ENCODE measurements around the gene CORO7.
"Not testable (repeated sequence)": the region's sequence is repeated elsewhere in the genome, so short reads cannot be mapped to it uniquely, and the experiment has no call there.

CORO7 gene

DNA sequence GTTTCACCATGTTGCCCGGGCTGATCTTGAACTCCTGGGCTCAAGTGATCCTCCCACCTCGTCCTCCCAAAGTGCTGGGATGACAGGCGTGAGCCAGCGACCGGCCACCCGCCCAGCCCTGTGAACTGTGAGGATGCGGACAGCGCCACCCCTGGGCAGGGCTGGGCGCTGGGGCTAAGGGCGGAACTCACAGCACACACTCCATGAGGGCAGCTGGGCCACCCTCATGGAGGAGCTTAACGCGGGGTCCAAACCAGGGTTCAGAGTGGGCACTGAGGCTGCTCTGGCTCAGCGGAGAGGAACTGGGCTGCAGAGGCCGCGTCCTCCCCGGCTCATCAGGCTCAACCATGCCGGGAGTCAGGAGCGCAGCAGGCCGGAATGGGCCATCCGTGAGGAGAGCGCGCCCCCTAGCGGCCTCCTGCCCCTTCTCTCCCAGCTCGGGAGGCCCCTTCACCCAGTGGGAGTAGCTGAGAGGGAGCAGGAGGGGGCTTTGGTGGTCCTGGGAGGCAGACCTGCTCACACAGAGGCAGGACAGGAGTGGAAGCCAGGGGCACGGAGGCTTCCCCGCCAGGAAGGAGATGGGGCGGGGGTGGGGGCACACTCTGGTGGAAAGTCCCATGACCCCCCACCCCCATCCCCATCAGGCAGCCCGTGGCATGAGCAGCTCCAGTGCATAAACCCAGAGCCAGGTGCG is 13.8 kb downstream of the CORO7 start:
- DNase-seq (ENCODE audit: low read depth, low spot score): no peak

DNA sequence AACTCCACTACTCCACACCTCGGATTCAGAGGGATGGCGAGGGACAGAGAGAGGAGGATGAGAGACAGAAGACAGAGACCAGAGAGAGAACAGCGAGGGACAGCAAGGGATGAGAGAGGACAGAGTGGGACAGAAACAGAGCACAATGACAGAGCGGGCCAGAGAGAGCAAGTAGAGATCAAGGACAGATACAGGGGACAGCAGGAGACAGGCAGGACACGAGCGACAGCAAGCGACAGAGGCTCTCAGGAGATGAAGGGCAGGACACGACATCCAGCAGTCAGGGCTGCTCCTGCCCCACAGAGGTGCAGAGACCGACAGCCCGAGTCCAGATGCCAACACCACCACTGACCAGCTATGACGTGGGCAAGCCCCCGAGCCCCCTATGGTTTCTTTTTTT is 14.9 kb downstream of the CORO7 start:
- DNase-seq (ENCODE audit: low read depth, low spot score): no peak

DNA sequence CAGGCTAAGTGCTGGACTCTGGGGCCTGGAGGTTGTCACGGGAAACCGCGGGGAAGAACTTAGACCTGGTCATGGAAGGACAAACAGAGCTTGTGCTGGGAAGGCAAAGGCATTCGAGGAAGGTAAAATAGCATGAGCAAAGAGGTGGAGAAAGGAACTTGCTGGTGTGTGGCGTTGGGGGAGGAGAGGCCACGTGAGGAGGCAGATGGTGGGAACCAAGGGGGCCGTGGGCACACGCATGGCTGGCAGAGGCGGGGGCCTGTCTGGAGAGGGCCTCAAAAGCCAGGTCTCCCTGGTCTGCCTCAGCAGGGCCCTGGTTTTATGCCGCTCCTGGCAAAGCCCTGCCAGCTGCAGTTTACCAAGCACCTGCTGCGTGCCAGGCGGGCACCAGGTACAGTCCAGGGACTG is 15.3 kb downstream of the CORO7 start:
- DNase-seq (ENCODE audit: low read depth, low spot score): no peak

DNA sequence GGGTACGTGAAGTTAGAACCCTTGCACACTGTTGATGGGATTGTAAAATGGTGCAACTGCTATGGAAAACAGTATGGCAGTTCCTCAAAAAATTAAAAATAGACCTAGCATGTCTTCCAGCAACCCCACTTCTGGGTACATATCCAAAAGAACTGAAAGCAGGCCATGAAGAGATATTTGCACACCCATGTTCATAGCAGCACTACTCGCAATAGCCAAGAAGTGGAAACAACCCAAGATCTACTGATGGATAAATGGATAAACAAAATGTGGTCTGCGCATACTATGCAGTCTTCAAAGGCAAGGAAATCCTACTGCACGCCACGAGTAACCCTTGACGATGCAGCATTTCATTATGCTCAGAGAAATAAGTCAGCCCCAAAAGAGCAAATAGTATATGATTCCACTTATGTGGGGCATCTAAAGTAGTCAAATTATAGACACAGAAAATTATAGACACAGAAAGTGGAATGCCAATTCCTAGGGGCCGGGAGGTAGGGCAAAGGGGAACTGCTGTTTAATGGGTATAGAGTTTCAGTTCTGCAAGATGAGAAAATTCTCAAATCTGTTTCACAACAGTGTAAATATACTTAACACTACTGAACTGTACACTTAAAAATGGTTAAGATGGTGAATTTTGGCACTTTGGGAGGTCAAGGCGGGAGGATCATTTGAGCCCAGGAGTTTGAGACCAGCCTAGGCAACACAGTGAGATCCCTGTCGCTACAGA is 17.2 kb downstream of the CORO7 start:
- no peak for DNase-seq (ENCODE audit: low read depth, low spot score)

DNA sequence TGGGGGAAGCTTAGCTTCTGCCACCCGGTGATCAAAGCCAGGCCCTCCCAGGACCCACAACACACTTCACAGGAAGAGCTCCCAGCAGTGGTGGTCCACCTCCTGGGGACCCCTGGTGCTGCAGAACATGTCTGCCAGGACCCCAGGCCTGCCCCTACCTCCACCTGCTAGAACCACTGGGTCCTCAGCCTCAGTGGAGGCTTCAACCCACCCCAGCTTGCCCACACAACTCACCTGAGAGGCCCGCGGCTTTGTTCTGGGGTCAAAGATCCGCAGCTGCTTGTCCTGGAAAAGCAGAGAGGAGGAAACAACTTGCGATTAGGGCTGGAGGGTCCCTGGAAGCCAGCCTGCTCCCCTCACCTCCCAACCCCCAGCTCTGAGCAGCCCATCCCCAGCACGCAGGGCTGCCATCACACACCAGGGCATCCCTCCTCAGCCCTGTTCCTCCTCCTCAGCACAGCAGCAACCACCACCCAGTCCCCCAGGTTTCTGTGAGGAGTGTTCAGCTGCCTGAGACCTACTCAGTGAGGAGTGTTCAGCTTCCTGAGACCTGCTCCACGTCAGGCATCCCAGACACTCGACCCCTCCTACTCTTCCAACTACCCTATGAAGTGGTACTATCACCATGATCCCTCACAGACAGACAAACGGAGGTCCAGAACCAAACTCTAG is 21.2 kb downstream of the CORO7 start:
- no peak for DNase-seq (ENCODE audit: low read depth, low spot score)

DNA sequence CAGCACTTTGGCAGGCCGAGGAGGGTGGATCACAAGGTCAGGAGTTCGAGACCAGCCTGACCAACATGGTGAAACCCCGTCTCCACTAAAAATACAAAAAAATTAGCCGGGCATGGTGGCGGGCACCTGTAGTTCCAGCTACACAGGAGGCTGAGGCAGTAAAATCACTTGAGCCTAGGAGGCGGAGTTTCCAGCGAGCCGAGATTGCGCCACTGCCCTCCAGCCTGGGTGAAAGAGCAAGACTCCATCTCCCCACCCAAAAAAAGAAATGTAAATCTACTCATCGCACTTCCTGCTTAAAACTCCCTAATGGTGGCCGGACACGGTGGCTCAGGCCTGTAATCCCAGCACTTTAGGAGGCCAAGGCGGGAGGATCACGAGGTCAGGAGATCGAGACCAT is 22.5 kb downstream of the CORO7 start:
- DNase-seq (ENCODE audit: low read depth, low spot score): not testable (repeated sequence)

DNA sequence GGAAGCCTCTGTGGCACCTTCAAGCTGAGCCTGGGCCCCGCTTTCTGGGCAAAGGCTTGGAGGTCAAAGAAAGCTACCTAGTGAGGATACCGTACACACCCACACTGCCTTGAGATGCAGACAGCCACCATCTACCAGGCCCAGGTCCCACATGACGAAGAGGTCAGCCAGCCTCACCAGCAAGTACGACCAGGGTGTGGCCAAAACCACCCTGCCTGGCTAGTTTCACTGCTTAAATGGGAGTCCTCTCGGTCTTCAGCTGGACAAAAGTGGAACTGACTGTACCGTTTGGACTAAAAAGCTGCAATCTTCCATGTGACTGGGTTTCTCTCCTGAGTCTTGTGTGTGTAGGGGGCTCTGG is 23.2 kb downstream of the CORO7 start:
- DNase-seq (ENCODE audit: low read depth, low spot score): no peak

DNA sequence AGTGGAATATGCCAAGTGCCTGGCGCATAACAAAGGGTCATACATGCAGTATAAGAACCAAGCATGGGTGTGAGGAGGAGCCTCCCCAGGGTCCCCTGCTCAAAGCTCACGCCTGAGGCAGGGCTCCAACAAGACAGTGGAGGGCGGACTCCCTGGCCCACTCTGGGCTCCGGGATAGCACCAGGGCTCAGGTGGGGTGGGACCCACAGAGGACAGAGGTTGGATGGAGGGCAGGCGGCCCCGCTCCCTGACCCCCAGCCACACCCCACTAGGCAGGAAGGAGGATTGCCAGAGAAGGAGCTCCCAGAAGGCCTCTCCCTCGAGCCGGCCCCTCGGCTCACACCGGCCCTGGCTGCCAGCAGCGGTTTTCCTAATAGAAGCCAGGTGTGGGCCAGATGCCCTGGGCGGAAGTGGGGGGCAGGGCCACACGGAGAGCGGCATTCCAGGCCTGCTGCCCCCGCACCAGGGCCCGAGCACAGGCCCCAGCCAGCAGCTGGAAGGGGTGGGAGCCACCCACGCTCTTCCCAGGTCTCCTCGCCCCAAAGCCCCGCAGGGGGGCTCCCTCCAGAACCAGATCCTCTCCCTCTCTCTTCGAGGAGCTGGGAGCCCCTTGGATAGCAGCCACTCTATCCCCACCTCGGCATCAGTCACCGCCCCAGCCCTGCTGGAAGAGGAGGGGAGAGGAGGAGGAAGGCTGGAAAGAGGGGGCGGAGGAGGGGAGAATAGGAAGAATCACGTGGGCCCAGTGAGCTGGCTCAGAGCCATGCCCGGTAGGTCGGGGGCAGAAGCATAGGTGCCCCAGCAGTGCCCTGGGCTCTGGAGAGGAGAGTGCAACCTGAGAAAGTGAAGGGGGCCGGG is 23.8 kb downstream of the CORO7 start:
- DNase-seq (ENCODE audit: low read depth, low spot score): no peak

DNA sequence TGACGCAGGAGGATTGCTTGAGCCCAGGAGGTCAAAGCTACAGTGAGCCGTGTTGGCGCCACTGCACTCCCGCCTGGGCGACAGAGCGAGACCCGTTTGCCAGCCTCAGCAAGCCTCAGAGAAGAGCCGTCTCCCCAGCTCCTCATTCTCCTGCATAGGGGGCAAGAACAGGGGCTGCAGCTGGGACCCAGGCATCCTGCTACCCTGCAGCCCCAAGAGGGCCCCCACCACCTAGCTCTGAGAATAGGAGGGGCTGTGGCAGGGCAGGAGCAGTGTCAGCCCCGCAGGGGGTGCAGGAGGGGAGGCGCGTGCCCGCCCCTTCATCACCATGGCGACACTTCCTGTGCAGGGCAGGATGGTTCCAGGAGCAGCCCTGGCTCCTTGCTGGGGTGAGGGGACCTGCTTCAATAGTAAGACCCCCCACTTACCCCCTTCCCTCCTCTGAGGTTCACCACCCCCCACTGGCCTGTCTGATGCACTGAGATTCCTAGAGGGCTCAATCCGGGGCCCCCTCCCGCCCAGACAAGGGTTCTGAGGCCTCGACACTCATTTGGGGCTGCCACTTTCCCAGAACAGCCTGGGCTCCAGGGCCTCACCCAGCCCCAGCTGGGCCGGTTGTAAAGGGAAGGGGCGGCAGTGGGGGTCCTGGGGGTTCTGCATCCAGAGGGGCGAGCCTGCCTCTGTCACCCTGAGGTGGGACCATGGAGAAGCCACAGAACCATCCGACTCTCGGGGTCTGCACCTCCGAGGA is 24.6 kb downstream of the CORO7 start:
- DNase-seq (ENCODE audit: low read depth, low spot score): no peak

DNA sequence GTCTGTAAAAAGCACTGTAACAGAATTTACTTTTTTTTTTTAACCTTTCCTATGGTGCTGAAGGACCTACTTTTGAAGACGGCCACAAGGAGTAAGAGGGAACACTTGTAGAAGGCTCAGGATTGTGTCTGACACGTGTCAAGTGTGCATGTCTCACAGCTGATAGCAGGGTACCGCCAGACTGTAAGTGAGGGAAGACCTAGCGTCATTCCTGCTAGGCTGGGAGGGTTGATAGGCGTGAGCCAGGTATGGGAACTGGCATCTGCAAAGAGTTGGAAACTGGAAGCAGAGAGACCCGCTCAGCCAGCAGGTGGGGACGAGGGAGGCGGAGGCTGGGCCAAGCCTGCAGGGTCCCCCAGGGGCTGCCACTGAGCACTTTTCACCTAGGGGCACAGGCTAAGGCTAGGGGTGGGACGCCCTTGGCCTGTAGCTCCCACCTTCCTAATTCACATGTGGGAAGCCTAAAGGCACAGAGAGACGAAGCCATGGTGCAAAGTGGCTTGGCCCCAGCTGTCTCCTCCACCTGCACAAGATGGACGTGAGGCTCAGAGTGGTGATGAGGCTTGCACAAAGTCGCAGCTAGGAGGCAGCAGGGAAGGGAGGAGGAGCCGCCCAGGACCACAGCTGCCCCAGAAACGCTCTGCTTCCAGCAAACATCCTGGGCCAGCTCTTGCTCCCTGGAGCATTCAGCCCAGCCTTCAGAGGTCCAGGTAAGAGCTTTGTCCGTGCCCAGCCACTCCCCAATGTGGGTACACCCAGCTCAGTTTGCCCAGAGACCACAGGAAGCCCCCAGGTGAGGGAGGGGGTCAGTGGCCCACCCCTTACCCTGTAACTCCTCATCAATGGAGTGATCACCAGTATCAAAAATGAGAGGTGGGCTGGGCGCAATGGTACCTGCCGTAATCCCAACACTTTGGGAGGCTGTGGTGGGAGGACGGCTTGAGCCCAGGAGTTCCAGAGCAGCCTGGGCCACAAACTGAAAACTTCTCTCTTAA is 25.8 kb downstream of the CORO7 start:
- no peak for DNase-seq (ENCODE audit: low read depth, low spot score)

DNA sequence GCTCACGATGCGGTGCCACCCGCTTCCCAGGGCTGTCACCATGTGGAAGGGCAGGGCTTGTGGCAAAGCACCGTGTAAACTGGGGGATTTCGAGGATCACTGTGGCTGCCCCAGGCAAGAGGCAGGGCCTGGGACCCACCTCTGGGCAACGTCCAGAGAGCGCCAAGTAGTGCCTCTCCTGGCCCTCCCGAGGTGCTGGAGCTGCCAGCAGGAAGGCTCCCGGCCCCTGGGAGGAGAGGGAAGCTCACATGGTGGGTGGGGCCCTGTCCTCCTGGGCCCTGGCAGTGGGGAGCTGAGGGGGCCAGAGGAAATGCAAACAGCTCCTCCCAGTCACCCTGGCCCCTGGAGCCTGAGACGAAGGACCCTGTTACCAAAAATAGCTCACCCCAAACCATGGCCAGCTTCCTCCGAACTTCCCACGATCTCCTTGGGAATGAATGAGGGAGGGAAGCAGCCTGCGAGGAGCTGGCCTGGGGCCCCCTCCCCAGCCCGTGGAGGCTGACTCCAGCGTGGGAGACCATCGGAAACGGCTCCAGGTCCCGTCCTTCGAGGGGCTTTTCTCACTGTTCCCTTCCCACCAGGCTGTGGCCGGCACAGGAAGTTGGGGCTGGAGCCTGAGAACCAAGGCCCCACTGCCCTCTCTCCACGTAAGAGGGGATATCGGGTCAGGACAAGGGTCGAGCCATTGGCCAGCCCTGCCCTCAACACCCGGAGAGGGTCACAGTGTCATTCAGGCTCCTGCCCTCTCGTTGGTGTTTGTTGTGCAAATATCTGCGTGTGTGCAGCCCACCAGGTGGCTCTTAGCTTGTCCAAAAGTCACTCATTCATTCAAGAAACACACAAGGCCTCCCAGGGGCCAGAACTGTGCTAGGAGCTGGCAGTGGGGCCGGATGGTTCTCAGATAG is 27.1 kb downstream of the CORO7 start:
- no peak for DNase-seq (ENCODE audit: low read depth, low spot score)

DNA sequence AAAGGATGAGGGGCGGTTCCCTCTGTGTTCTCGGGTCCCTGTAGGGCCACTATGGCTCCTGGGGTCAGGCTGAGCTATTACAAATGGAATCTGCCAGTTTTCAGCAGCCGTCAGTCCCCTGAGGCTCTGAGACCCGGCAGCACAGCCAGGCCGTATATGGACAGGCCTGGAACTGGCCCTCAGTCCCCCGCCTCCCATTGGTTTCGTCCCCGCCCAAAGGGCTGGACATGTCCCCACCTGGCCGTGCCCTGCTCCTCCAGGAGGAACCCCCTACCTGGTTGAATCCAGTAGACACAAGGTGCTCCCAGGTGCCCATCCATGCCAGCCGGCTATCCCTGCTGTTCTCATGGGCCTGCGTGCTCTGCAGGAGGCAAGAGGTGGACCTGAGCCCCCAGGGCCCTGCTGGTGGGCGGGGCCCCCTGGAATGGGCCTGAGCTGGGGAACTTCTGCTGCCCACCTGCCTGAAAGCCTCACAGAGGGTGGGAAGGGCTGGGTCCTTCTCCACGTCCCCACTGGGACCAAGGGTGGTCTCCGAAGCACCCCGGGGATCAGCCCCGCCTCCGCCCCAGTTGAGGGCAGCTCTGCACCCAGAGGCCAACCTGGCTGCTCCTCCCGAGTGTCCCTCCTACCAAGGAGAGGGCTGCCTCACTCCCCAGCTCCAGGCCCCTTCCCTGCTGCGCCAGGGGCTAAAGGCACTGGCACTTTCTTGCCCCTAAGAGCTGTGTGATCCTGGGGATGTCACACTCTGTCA is 27.9 kb downstream of the CORO7 start:
- DNase-seq (ENCODE audit: low read depth, low spot score): no peak

DNA sequence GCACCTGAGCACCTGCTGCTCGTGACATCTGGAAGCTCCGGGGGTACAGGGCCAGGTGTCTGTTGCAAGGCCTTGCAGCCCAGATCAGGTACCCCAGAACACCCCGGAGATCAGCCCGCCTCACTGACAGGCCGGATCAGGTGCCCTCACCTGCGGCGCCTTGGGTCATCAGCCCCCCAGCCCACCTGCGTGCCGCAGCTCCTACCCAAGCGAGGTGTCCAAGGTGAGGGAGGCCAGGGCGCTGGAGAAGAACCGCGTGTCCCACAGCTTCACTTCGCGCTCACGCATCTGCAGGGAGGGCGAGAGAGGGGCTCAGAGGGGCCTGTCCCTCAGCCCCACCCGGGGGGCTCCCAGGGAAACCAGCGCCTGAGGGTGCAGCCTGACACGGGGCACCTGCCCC is 28.6 kb downstream of the CORO7 start:
- DNase-seq (ENCODE audit: low read depth, low spot score): no peak

DNA sequence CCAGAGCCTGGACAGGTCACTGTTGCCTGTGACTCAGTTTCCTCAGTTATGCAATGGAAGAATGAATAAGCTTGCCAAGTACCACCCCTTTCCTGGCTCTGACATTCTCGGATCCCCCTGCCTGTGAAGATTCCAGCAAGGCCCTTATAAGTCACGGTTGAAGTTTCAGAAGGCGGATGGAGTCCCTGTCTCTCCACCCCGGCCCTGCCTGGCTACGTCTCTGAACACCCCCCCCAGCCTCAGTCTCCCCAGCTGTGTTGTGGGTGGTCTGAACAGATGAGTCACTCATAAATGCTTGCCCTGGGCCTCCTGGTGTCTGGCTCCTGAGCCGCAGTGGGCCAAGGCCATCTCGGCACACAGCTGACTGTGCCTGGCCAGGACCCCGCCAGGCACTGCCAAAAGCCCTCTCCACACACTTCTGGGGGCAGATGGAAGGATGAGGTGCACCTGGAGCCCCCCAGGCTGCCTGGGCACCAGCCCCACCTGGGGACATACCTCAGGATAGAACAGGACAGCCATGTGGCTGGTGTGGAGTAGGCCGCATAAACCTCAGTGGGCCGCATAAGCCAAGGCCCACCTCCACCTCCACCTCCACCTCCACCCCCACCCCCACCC is 29.3 kb downstream of the CORO7 start:
- DNase-seq (ENCODE audit: low read depth, low spot score): no peak

DNA sequence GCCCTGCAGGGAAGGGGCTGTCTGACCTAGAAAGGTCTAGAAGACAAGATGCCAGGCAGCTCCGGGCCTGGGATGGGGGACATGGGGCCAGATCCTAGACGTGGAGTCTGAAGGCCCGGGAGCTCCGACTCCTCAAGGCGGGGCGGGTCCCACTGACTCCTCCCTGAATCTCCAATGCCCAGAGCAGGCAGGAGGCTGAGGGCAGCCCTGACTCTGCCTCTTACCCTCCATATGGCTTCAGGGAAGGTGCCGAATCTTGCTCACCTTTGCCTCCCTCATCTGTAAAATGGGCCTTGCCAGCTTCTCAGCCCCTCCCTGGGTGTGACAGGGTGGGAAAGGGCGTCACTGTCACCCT is 30.0 kb downstream of the CORO7 start:
- no peak for DNase-seq (ENCODE audit: low read depth, low spot score)

DNA sequence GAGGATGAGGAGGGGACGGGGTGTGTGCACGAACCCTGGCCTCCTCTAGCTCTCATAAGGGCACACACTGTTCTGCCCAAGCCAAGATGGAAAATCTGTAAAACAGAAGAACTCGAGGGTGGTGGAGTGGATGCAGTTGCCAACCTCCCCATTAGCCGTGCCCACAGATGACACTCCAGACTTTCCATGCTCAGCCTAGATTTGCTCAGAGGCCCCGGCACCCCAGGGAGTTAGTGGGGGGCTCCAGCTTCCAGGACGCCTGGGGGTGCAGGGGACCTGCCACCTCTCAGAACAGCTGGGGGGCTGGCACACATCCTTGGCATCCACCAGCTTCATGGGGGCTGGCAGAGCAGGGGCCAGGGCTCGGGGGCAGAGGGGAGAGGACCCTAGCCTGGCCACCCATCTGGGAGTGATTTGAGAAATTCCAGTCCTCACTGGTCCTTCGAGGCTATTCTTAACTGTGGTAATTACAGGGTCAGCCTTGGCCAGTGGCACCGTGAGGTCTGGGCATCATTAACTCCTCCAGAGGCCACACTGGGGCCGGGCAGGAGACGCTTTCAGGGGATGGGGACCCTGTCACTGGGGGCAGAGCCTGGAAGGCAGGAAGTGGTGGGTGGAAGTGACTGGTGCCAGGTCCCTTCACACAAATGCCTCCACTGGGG is 30.5 kb downstream of the CORO7 start:
- no peak for DNase-seq (ENCODE audit: low read depth, low spot score)

DNA sequence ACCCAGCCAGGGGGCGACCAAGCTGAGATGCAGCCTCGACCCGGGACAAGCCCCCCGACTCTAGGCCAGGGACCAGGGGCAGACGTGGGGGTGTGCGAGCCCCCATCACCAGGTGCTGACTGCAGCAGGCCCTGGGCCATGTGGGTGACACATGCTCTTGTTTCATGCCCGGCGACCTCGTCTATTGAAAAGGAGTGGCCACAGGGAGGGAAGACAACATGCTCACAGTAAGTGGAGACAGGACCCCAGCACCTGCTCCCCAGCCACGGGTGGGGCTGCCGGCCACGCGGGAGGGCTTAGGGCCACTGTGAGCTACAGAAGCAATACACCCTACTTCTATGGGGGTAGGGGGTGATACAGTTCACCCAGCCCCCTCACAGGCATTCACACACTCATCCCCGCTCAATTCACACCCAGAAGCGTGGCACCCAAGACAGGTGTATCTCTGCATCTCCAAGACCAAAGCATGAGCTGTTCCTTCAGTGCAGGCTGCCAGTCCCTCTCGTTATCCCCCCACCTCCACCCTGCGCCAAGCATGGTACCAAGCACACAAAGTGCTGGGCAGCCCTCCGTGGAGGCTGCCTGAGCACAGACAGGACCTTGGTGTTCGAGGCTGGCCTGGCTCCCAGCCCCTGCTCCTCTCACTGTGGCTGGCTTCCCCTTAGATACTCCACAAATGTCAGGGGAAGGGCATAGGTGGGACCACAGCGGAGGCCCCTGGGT is 31.2 kb downstream of the CORO7 start:
- no peak for DNase-seq (ENCODE audit: low read depth, low spot score)

All from brain pericyte (primary cell).